Measurements from ENCODE around the gene TAOK2. TPM values are rescaled to one million over a fixed set of nuclear protein-coding genes. Genes with fewer than 3 reads are reported as not detected.

The TAOK2 gene
- 100 to 1,000 TPM in 2 of 6 donors, 10 to 100 TPM in 4; 70.2 to 195 (median 81.5) TPM for total RNA-seq

- peak; percentile 98 to 100 for ATAC-seq (ENCODE audit: low FRiP score in 2 of 2)
- H3K27ac ChIP-seq, result peak within 1 kb of the TSS; percentile 93 to 98 (median 96)
- peaks cover 31 to 49% (median 38%) of the 10 kb centered on the region in 4 donors for H3K4me1 ChIP-seq
- DNase-seq, result peak; percentile 99
- WGBS, 2 donors, result 4 to 7% methylated on average over 39 to 58 of the region's 75 CpGs
- H3K36me3 ChIP-seq, result peaks cover 9 to 39% (median 24%) of the 10 kb centered on the region in 4 donors
- H3K4me3 ChIP-seq, result peak within 1 kb of the TSS; percentile 68 to 98 (median 97)
- no peaks in the 10 kb centered on the region for H3K9me3 ChIP-seq
- peak; percentile 91 for TF ChIP-seq POLR2AphosphoS5 (IDR thresholded peaks at IDR 0.05)
- no peak for TF ChIP-seq EP300 (IDR thresholded peaks at IDR 0.05)
- peak in 3 of 4 donors; percentile 51 to 93 (median 66) for TF ChIP-seq POLR2A (IDR thresholded peaks at IDR 0.05)
- TF ChIP-seq CTCF (IDR thresholded peaks at IDR 0.05), result no peak
- no peaks in the 10 kb centered on the region for H3K27me3 ChIP-seq
Observed at GRCh38 chr16:29973384-29974246, at the start of gene TAOK2. TAOK2 (plus strand) TSS chr16:29973868; CDS start chr16:29977773, 3,905 bp downstream.

GRCh38 chr16:29925105-29925756, 48.4 kb upstream of the TAOK2 start:
- Histone ChIP-seq H3K9me3 (no peaks in the 10 kb centered on the region), H3K36me3 (peaks cover 5 to 34% (median 12%) of the 10 kb centered on the region in 4 donors), H3K4me3 (peak overlapping the region; percentile 71 to 100 (median 84)), H3K4me1 (peaks cover 21 to 28% (median 22%) of the 10 kb centered on the region in 4 donors), H3K27me3 (no peaks in the 10 kb centered on the region), H3K27ac (peak overlapping the region; percentile 79 to 91 (median 90))
- no peak for ATAC-seq (ENCODE audit: low FRiP score in 2 of 2)
- TF ChIP-seq POLR2A (IDR thresholded peaks at IDR 0.05) (no peak), POLR2AphosphoS5 (IDR thresholded peaks at IDR 0.05) (no peak), EP300 (IDR thresholded peaks at IDR 0.05) (no peak), CTCF (IDR thresholded peaks at IDR 0.05) (no peak)
- 8 to 11% methylated on average over 9 of the region's 9 CpGs for WGBS, 2 donors
- DNase-seq, result no peak

GRCh38 chr16:29925781-29926710, 47.6 kb upstream of the TAOK2 start, which contains the start of gene KCTD13:
KCTD13 (minus strand) TSS chr16:29926226; CDS start chr16:29926033, 193 bp downstream.
- 1 to 2% methylated on average over 23 to 35 of the region's 89 CpGs for WGBS, 2 donors
- Histone ChIP-seq H3K4me1 (peaks cover 21 to 24% (median 22%) of the 10 kb centered on the region in 4 donors), H3K4me3 (peak within 1 kb of the TSS; percentile 71 to 100 (median 84)), H3K9me3 (no peaks in the 10 kb centered on the region), H3K27me3 (no peaks in the 10 kb centered on the region), H3K36me3 (peaks cover 4 to 26% (median 10%) of the 10 kb centered on the region in 4 donors), H3K27ac (peak within 1 kb of the TSS; percentile 79 to 91 (median 90))
- no peak for TF ChIP-seq EP300 (IDR thresholded peaks at IDR 0.05)
- peak in 3 of 4 donors; percentile 54 to 93 (median 61) for TF ChIP-seq POLR2A (IDR thresholded peaks at IDR 0.05)
- TF ChIP-seq POLR2AphosphoS5 (IDR thresholded peaks at IDR 0.05), result peak; percentile 85 to 91
- TF ChIP-seq CTCF (IDR thresholded peaks at IDR 0.05), result peak in 1 of 6 experiments; percentile 5
- DNase-seq (peak; percentile 90 to 97), ATAC-seq (ENCODE audit: low FRiP score in 2 of 2) (peak; percentile 97 to 99)

- no peak for TF ChIP-seq POLR2A (IDR thresholded peaks at IDR 0.05)
- TF ChIP-seq EP300 (IDR thresholded peaks at IDR 0.05), result no peak
- no peak for TF ChIP-seq POLR2AphosphoS5 (IDR thresholded peaks at IDR 0.05)
- TF ChIP-seq CTCF (IDR thresholded peaks at IDR 0.05), result no peak
- no peaks in the 10 kb centered on the region for H3K9me3 ChIP-seq
- DNase-seq (peak in 1 of 2 donors; percentile 32), ATAC-seq (ENCODE audit: low FRiP score in 2 of 2) (peak; percentile 28 to 53)
- no peaks in the 10 kb centered on the region for H3K27me3 ChIP-seq
- H3K36me3 ChIP-seq, result peaks cover 4 to 20% (median 8%) of the 10 kb centered on the region in 4 donors
- peak overlapping the region; percentile 71 to 100 (median 84) for H3K4me3 ChIP-seq
- H3K4me1 ChIP-seq, result peaks cover 21 to 24% (median 22%) of the 10 kb centered on the region in 4 donors
- WGBS, 2 donors, result 4 to 7% methylated on average over 12 of the region's 12 CpGs
- H3K27ac ChIP-seq, result peak overlapping the region; percentile 79 to 91 (median 90)
Observed at GRCh38 chr16:29926711-29927052, 47.0 kb upstream of the TAOK2 start.
